Endometrial microvascular endothelial cells (primary cell): ENCODE data around the gene XPNPEP2. TPM values are rescaled to one million over a fixed set of nuclear protein-coding genes. Genes with fewer than 3 reads are reported as not detected.

Experiments
- in situ Hi-C: cut with HindIII; loops from 2 replicates; pipeline ENCODE4 v1.10.0; 2017; ENCODE audit warnings: low sequenced_read_pairs, low pct_unique_long_range_greater_than_20kb; ENCODE audit errors: inconsistent ontology term
- total RNA-seq: library from RNA; depleted of rRNA; stranded (reverse); fragments of >200 nt; gene quantifications from one replicate; pipeline ENCODE4 v1.2.3, GENCODE V29; 2015; ENCODE audit errors: inconsistent ontology term

Gene XPNPEP2
- total RNA-seq, 1 donor from 2014 or later, result not detected

GRCh38 chrX:129769467-129770154 lies 30.8 kb downstream of the XPNPEP2 start:
- in situ Hi-C loops, result no loop called here

DNA sequence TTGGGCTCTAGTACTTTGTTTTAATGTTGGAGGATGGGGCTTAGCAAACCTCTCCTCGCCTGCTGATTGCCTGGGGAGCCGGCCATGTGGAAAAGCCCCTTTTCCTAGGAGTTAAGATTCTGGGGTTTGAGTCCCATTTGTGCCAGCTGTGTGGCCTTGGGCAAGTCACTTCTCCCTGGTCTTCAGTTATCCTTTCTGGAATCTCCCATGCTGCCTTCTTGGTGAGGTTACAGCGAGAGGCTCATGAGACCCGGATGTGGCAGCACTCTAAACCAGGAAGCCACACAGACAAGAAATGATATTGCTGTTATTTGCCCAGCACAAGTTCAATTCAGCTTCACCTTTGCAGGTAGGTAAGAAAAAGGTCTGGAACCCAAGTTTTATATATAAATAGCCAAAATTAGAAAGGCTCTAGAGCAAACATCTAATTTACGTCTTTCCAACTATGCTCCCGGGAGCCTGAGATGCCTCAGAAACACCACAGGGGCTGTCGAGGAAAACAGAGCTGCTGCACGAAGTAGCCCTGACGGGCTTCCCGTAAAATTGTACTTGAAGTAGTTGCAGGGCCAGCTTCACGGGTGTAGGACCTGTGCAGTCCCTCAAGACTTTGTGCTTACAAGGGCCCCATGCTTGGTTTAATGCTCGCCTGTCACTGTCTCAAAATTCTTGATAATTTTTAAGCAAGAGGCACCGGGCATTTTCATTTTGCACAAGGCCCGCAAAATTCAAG lies 32.7 kb downstream of the XPNPEP2 start:
- in situ Hi-C loops, result no loop called here

GRCh38 chrX:129772796-129773431 lies 34.1 kb downstream of the XPNPEP2 start:
- in situ Hi-C loops, result no loop called here

DNA sequence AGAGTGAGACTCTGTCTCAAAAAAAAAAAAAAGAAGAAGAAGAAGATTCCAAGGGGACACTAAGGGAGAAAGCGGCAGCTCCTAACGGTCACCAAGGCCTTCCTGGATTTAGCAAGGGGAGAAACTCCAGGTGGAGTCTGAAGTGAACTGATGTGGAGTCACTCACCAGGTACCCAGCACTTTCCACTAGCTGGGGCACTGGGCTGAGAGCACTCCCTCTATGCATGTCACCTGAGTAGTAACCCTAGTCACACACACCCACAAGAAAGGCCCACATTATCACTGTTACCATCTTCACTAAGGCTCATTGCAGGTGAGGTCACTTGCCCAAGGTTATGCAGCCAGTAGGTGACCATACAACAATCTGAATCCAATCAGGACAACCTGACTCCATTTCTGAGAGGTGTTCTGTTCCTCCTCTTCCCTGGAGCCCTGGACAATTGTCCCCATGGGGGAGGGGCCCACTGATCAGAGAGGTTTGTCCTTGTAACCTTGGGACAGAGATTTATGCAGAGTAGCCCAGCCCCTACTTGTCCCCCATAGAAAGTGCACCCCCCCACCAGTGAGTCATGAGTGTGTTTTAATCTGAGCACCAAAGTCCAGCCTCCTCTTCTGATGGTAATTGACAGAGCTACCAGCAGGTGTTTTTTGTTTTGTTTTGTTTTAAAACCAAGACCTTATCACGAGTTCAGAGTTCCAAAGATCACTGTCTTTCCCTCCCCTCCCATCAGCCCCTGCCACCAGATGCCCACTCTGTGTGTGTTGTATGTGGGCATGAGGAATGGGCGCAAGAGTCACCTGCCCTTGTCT lies 35.1 kb downstream of the XPNPEP2 start:
- in situ Hi-C loops, result no loop called here

- in situ Hi-C loops, result no loop called here
Observed at GRCh38 chrX:129777218-129778030, 38.6 kb downstream of the XPNPEP2 start.

DNA sequence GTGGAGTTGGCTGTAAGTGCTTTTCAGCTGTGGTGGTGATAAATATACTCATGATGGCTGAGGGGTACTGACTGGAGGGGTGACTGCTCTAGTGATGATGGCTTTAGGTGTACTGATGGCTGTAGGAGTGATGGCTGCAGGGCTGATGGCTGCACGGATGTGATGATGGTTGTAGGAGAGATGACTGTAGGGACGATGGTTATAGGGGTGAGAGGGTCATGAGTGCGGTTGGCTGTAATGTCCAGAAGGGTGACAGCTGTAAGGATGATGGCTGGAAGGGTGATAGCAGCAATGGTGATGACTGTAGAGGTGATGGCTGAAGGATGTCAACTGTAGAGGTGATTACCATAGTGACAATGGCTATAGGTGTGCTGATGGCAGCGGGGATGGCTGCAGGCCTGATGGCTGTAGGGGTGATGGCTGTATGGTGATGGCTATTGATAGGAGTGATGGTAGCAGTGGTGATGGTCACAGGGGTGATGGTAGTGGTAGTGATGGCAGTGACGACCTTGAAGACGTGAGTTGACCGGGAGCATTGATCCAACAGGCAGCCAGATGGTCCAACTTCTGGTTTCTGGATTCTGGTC lies 40.4 kb downstream of the XPNPEP2 start:
- in situ Hi-C loops, result no loop called here

DNA sequence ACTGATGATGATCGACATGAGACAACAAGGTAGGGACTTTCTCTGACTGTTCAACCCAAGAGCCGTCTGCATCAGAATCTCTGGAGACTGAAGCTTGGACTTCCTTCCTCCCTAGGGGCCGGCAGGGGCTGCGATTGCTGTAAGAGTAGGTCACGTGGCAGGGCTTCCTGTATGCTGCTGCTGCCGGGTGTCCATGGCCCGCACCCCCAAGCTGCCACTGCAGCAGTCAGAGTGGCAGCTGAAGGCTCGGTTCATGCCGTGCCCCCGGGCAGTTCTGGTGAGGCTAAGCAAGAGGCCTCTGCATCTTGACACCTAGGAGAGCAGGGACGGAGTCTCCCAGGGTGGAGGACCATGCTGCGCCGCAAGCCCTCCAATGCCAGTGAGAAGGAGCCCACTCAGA lies 41.0 kb downstream of the XPNPEP2 start, which contains the start of gene SASH3:
Gene SASH3, plus strand, starts transcription at position 203 of the 400 bp plus-strand sequence. Its CDS starts 149 bp downstream, at position 352.
- in situ Hi-C loops, result no loop called here

DNA sequence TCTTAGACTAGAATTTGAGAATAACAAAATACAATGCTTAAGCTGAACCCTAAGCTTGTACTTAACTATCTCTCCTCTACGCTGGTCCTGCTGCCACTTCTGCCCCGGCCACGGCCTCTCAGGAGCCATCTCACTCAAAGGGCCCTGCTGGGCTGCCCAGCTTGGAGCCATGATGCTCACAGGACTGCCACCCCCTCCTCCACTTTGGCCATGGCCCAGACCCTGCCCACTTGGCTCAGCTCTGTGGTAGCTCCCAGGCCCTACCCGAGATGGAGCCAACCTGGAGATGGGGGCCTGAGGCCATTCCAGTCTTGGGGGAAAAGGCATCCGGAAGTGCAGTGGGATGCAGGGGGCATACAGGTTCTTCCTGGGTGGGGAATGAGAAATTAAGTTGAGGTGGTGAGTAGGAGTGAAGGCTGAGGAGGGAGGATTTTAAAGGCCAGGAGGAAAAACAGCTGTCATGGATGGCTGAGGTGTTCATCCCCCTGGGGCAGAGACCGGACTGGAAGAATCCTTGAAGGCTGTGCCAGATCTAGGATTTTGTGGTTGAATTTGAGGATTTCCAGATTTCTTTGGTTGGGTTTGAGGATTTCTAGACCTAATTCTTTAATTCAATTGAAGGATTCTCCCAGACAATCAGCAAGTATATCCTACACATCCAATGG lies 41.8 kb downstream of the XPNPEP2 start:
- in situ Hi-C loops, result no loop called here

GRCh38 chrX:129781134-129781672 lies 42.4 kb downstream of the XPNPEP2 start:
- in situ Hi-C loops, result no loop called here

DNA sequence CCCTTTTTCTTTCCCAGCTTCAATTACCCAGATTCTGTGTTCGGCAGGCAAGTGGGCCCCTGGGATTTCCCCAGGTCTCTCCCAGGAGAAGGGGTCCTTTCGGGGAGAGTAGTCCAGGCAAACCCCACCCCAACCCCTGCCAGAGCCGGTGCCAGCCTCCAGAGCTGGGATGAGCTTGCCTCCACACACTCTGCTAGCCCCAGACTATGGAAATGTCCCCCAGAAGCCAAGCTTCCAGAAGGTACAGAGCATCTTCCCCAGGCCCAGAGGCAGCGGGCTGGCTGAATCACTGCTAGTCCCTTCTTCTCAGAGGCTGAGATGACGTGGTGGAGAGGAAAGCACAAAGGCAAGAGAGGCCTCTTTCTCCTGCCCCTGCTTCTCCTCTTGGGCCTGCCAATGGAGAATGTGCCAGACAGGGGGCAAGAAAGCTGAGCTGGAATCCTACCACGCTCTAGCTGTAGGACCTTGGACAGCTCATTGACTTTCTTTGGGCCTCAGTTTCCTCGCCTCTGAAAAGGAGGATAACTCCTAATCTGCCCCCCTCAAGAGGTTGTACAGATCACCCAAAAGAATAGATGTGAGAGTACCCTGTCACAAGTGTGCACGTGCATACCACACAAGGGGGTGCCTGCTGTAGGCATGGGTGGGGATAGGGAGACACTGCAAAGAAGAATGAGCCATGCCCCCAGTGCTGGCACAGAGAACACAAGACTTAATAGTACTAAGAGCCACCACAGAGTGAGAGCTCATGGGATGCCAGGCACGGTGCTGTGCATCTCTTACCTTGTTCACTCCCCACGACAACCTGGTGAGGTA lies 43.1 kb downstream of the XPNPEP2 start:
- in situ Hi-C loops, result no loop called here

GRCh38 chrX:129782706-129783105 lies 43.9 kb downstream of the XPNPEP2 start:
- in situ Hi-C loops, result no loop called here

DNA sequence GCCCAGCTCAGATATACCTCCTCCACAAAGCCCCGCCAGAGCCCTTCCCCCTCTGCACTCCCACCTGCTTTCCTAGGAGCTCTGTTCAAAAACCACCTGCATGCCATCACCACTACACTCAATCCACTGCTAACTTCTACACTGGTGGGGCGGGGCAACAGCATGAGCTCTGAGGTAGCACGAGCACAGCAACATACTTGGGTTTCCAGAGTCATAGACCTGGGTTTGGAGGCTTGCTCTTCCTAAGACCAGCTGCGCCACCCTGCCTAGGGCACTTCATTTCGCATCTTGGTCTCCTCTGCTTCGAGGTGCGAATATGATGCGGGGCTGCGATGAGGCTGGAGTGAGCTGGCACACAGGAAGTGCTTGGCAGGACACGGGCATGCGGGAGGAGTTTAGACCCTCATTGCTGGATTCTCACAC lies 44.5 kb downstream of the XPNPEP2 start:
- in situ Hi-C loops, result no loop called here

GRCh38 chrX:129784371-129784770 lies 45.6 kb downstream of the XPNPEP2 start:
- in situ Hi-C loops, result no loop called here

DNA sequence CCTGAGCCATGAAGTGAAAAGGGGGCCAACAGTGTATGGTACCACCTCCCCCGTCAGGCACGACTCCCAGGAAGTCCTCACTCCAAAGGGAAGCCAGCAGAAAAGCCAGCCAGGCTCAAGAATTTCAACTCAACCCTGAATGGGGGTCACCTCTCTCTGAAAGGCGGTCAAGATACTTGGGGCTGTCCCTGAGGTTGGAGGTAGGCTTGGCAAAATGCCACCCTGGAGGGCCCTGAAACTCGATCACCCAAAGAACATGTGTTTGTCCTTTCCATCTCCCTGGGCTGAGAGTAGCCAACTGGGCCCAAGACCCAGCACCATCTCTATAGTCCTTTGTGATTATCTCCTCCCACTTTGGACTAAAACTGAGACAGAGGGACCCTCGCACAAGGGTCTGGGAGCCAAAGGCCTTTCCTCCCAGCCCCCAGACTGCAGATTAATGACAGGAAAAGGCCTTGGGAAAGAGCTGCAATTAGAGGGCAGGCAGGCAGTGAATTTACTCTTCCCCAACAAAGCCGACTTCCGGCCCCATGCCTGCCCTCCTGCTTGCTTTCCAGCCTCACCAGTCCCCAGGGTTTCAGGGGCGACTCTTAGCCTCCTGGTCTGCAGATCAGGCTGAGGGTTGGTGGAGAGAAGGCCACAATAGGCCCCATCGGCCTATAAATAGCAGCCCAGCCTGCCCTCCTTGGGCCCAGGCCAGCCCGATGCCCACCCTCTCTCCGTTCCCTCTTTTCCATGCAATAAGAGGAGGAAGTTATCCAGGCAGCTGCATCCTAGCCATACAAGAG lies 46.6 kb downstream of the XPNPEP2 start:
- in situ Hi-C loops, result no loop called here

- in situ Hi-C loops, result no loop called here
Observed at GRCh38 chrX:129786210-129786651, 47.5 kb downstream of the XPNPEP2 start.
